Endodermal cell (in vitro differentiated cells): ENCODE measurements around the gene CACNA1E. TPM values are rescaled to one million over a fixed set of nuclear protein-coding genes. Genes with fewer than 3 reads are reported as not detected.

Source experiments
- DNase-seq: peaks from one replicate; pipeline ENCODE4 v3.0.0-alpha.2; 2017
- H3K27ac ChIP-seq: 2 replicates; pipeline ENCODE4 v1.5.1; 2013; ENCODE audit warnings: mild to moderate bottlenecking, low read depth, low read length, moderate library complexity
- H3K27me3 ChIP-seq: 2 replicates; pipeline ENCODE4 v1.6.1; 2013; ENCODE audit warnings: mild to moderate bottlenecking, low read length, moderate library complexity; ENCODE audit not compliant: insufficient read depth, control insufficient read depth, poor library complexity, severe bottlenecking
- H3K36me3 ChIP-seq: 2 replicates; pipeline ENCODE4 v1.7.0; 2013; ENCODE audit warnings: mild to moderate bottlenecking, low read length, moderate library complexity; ENCODE audit not compliant: control insufficient read depth, insufficient read depth
- H3K4me1 ChIP-seq: one replicate; pipeline ENCODE4 v1.7.0; 2013; ENCODE audit warnings: low read length; ENCODE audit not compliant: control insufficient read depth, insufficient read depth
- H3K4me3 ChIP-seq: 2 replicates; pipeline ENCODE4 v1.5.1; 2013; ENCODE audit warnings: mild to moderate bottlenecking, low read length, moderate library complexity
- H3K9ac ChIP-seq: 2 replicates; pipeline ENCODE4 v1.6.1; 2013; ENCODE audit warnings: mild to moderate bottlenecking, low read length, moderate library complexity; ENCODE audit not compliant: poor library complexity, severe bottlenecking; ENCODE audit errors: extremely low read depth
- H3K9me3 ChIP-seq: 2 replicates; pipeline ENCODE4 v1.6.1; 2013; ENCODE audit warnings: mild to moderate bottlenecking, low read length, moderate library complexity; ENCODE audit not compliant: control insufficient read depth
- H3K27ac Mint-ChIP-seq: 2 replicates; pipeline ENCODE4 v1.8.0; 2020; ENCODE audit warnings: mixed read lengths
- H3K27me3 Mint-ChIP-seq: 2 replicates; pipeline ENCODE4 v1.8.0; 2021; ENCODE audit warnings: mild to moderate bottlenecking, mixed read lengths; ENCODE audit not compliant: insufficient read depth
- H3K36me3 Mint-ChIP-seq: 2 replicates; pipeline ENCODE4 v1.8.0; 2020; ENCODE audit warnings: low read depth, mixed read lengths
- H3K4me1 Mint-ChIP-seq: 2 replicates; pipeline ENCODE4 v1.8.0; 2020; ENCODE audit warnings: mixed read lengths
- H3K4me3 Mint-ChIP-seq: 2 replicates; pipeline ENCODE4 v1.8.0; 2020; ENCODE audit warnings: mild to moderate bottlenecking, moderate library complexity, mixed read lengths
- H3K9me3 Mint-ChIP-seq: 2 replicates; pipeline ENCODE4 v1.8.0; 2020; ENCODE audit warnings: mild to moderate bottlenecking, mixed read lengths
- CTCF ChIP-seq: fragments of 200-600 bp; sonication (generic); conservative IDR thresholded peaks from 2 replicates; pipeline ENCODE4 v1.5.0; 2021; ENCODE audit warnings: antibody characterized with exemption, mild to moderate bottlenecking
- WGBS, 2 experiments: methylation state at CpG; one replicate each; pipeline versions ENCODE4 v1.1.5 to v1.1.7; 2013; ENCODE audit warnings: missing lambda C conversion rate in 2 of 2, mixed read lengths in 1 of 2; ENCODE audit not compliant: insufficient coverage in 1 of 2, insufficient read length in 1 of 2; 5-methylcytosine and 5-hydroxymethylcytosine counted together
- total RNA-seq, 2 donors: library from RNA; stranded (reverse); fragmentation: NEBNext Ultra II Directional in 1 of 2; extraction: Animal tissue kit (Norgen Biotek cat#: 25700) in 1 of 2; gene quantifications; 2 replicates in 1 of 2; 3 replicates in 1 of 2; pipeline ENCODE4 v1.2.1, GENCODE V29; 2021

CACNA1E gene
- total RNA-seq, 2 donors from 2014 or later, result 4.7 to 5.8 TPM

GRCh38 chr1:181660621-181661020, 177.3 kb downstream of the CACNA1E start:
- H3K27ac Mint-ChIP-seq, result no peak overlapping the region
- H3K9me3 Mint-ChIP-seq, result no peaks in the 10 kb centered on the region

GRCh38 chr1:181661569-181661968, 178.3 kb downstream of the CACNA1E start:
- 100% methylated on average over 1 of the region's 1 CpG; no CpG with 5 or more reads in 1 of the 2 experiments for WGBS, 2 experiments
- Mint-ChIP-seq H3K27me3 (peaks cover 40% of the 10 kb centered on the region), H3K4me3 (no peak overlapping the region), H3K4me1 (peaks cover 30% of the 10 kb centered on the region), H3K9me3 (no peaks in the 10 kb centered on the region), H3K27ac (no peak overlapping the region), H3K36me3 (no peaks in the 10 kb centered on the region)
- H3K4me1 ChIP-seq, result peaks cover 5% of the 10 kb centered on the region
- no peaks in the 10 kb centered on the region for H3K36me3 ChIP-seq
- H3K9me3 ChIP-seq, result no peaks in the 10 kb centered on the region
- no peak for TF ChIP-seq CTCF
- no peak overlapping the region for H3K27ac ChIP-seq
- no peak overlapping the region for H3K9ac ChIP-seq
- peaks cover 51% of the 10 kb centered on the region for H3K27me3 ChIP-seq
- DNase-seq, result no peak
- no peak overlapping the region for H3K4me3 ChIP-seq

More at GRCh38 chr1:181660621-181661020, 177.3 kb downstream of the CACNA1E start:
- Histone ChIP-seq H3K27ac (no peak overlapping the region), H3K4me1 (peaks cover 5% of the 10 kb centered on the region), H3K27me3 (peaks cover 51% of the 10 kb centered on the region), H3K9ac (no peak overlapping the region), H3K9me3 (no peaks in the 10 kb centered on the region), H3K4me3 (no peak overlapping the region), H3K36me3 (no peaks in the 10 kb centered on the region)
- DNase-seq, result no peak
- Mint-ChIP-seq H3K4me3 (no peak overlapping the region), H3K4me1 (peaks cover 26% of the 10 kb centered on the region), H3K36me3 (no peaks in the 10 kb centered on the region), H3K27me3 (peaks cover 40% of the 10 kb centered on the region)
- no peak for TF ChIP-seq CTCF
- 83 to 86% methylated on average over 3 of the region's 3 CpGs for WGBS, 2 experiments

GRCh38 chr1:181662606-181663005, 179.3 kb downstream of the CACNA1E start:
- peak; percentile 68 for DNase-seq
- Mint-ChIP-seq H3K4me3 (no peak overlapping the region), H3K4me1 (peaks cover 35% of the 10 kb centered on the region), H3K27ac (no peak overlapping the region), H3K36me3 (no peaks in the 10 kb centered on the region), H3K27me3 (peaks cover 40% of the 10 kb centered on the region), H3K9me3 (no peaks in the 10 kb centered on the region)
- TF ChIP-seq CTCF, result no peak
- Histone ChIP-seq H3K4me3 (no peak overlapping the region), H3K4me1 (peaks cover 5% of the 10 kb centered on the region), H3K27ac (no peak overlapping the region), H3K9ac (no peak overlapping the region), H3K9me3 (no peaks in the 10 kb centered on the region), H3K36me3 (no peaks in the 10 kb centered on the region), H3K27me3 (peaks cover 46% of the 10 kb centered on the region)
